NCI-H2029 (cell line): ENCODE measurements around the gene HK3.

Source experiments
- DNase-seq: peaks from one replicate; lab custom pipeline; 2025; lab: John Stamatoyannopoulos, UW

HK3 gene

DNA sequence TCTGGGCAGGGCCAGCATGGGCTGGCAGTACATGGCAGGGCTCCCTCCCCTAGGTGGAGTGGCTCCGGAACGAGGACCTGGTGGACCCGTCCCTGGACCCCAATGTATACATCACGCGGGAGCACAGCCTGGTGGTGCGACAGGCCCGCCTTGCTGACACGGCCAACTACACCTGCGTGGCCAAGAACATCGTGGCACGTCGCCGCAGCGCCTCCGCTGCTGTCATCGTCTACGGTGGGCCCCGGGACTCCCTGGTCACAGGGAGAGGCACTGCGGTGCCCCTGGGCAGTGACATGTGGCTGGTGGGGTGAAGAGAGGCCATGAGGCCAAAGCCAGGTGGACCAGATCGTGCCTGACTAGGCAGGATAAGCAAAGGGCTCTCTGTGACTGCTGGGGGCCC, 30.4 kb downstream of the HK3 start:
- no peak for DNase-seq

DNA sequence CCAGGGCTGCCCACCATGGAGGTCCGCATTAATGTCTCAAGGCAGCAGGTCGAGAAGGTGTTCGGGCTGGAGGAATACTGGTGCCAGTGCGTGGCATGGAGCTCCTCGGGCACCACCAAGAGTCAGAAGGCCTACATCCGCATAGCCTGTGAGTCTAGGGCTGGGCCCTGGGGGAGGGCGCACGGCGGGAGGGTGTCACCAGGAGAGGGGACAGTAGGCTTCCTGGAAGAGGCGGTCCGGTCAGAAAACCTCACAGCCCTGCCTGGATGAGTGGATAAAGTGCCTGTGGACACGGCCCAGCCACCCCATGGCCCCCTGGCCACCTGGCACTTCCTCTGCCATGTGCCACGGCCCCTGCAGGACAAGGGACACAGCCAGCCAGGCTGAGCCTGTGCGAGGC, 31.0 kb downstream of the HK3 start:
- no peak for DNase-seq

DNA sequence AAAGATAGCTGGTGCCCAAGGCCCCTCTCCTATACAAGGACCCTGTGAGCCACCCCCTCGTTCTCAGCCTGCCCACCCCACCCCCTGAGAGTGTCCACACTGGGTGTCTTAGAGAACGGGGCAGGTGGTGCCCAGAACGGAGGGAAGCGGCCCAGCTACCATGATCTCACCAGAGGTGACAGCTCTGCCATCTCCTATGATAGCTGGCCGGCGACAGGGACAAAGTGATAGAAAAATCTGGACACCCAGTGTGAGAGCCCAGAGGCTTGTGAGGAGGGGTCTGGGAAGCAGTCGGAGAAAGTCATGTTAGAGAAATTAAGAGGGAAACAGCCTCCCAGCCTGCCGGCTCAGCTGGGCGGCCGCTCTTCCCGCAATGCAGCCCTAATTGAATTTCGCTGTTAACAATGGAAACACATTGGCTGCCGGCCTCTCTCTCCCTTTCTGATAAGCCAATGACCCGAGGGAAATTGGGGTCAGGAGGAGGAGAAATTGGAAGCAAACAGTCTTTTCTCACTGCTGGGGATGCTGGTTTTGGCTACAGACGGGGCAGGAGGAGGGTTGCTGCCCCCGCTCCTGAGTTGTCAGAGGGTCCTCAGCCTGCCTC, 32.3 kb downstream of the HK3 start:
- DNase-seq = no peak

DNA sequence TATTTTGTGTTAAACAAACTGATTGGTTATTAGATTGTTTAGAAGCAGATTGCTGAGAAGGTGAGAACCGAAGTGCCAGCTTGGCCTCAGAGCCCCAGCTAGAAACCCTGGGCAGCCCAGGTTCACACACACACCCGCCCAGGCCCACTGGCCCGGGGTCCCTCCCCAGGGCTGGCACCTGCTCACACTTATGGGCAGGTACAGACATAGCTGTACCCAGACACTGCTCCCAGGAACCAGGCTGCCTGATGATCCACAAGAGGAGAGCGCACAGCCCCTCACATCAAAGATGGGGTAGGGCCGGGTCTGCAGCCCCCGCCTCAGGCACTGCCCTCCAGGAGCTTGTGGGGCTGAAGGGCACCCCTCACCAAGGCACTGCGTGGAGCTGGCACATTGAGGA, 33.2 kb downstream of the HK3 start:
- DNase-seq = no peak

DNA sequence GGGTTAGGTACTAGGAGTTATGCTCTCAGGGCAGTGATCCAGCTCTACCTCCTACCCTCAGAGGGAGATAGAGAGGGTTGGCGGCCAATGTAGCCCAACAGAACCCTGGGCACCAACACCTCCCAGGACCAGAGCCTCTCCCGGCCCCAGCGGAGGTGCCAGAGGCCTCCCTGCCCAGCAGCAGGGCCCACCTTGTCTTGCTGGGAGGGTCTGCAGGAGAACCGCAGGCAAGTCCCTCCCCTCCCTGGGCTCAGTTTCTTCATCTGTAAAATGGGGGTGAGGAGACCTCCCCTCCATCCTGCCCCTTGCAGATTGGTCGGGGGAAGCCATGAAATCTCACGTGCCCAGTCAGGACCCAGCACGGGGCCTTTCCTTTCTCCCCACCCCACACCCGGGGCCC, 34.4 kb downstream of the HK3 start:
- no peak for DNase-seq

DNA sequence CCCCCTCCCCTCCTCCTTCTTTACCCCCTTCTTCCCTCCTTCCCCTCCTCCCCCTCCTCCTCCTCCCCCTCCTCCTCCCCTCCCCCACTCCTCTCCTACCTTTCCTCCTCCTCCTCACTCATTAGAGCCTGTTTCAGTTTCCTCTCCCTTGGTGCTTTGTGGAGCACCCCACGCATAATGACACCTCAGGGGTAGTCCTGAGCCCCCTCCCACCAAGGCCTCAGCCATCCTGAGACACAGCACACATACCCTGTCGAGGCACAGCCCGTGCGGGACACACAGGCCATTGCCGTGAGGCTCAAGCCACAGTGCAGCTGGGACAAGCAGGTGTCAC, 35.4 kb downstream of the HK3 start:
- DNase-seq = no peak

DNA sequence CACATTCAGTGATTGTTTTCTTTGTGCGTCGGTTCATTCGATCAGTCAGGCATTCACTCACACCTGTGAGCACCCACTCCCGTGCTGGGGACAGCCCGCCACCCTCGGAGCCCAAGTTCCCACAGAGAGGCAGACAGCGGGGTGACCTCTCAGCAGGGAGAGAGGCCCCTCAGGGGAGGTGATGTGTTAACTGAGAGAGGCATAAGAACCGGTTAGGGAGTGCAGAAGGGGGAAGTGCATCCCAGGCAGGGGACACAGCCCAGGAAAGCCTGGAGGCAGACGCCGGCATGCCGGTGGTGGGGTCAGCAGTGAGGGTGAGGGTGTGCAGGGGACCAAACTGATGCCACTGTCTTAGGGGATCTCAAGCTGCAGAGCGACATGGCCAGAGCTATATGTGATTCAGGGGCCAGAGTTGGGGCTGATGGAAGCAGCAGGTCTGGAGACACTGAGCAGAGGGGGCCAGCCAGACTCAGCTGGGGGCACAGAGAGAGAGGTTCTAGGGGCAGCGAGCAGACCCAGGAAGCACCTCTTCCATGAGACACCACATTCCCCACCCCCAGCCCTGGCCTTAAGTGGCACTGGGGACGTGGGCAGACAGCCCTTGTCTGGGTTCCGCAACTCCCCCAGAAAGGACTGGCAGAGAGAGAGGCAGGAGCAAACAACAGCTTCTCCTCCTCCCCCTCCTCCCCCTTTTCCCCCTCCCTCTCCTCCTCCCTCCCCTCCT, 35.9 kb downstream of the HK3 start:
- DNase-seq = no peak

DNA sequence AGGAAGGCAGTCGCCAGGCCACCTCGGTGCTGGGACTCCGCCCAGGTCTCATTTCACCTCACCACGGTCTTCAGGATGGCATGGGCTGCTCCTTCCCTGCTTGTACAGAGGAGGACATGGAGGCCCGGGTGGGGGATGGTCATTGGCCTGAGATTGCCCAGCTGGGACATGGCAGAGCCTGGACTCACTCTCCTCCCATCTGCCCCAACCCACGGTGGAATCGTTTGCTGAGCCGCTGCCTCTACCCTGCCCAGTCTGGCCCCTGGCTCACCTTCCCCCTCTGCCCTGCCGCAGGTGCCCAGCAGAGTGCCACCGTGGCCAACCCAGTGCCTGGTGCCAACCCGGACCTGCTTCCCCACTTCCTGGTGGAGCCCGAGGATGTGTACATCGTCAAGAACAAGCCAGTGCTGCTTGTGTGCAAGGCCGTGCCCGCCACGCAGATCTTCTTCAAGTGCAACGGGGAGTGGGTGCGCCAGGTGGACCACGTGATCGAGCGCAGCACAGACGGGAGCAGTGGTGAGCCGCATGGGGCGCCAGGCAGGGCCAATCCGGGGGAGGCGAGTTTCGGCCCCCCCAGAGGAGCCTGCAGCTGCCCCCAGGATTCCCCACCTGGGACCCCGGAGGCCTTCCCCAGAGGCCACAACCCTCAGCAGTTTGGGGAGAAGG, 36.7 kb downstream of the HK3 start:
- no peak for DNase-seq

DNA sequence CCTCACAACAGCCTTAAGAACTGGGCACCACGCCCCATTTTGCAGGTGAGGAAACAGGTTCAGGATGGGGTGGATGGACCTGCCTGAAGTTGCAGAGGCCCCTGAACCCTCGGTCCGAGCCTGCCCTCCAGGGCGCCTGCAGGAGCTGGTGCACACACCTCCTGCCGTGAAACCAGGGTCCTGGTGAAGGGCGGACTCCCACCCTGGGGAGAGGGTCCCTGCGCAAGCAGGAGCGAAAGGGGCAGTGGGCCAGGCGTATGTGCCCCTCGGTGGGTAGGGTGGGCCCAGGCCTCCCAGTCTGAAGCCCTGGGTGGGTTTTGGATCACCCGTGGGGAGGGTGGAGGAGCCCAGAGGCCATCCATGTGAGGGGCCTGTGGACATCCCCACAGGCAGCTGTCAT, 37.9 kb downstream of the HK3 start:
- no peak for DNase-seq

DNA sequence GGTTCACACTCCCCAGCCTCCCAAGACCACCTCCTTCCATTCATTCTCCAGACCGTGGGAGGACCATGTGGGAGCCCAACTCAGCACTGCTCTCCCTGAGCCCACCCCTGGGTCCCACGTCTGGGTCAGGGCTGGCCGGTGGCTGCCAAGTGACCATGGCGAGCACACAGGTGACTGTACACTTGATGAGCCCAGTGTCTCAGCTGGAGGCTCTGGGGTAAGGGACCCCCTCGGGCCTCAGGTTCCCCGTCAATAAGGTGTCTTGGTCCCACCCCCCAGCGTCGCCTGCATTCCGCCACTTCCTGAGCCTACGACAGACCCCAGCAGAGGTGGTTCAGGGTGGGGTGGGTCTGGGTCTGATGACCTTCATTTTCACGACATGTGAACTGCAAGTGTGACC, 38.8 kb downstream of the HK3 start:
- no peak for DNase-seq

DNA sequence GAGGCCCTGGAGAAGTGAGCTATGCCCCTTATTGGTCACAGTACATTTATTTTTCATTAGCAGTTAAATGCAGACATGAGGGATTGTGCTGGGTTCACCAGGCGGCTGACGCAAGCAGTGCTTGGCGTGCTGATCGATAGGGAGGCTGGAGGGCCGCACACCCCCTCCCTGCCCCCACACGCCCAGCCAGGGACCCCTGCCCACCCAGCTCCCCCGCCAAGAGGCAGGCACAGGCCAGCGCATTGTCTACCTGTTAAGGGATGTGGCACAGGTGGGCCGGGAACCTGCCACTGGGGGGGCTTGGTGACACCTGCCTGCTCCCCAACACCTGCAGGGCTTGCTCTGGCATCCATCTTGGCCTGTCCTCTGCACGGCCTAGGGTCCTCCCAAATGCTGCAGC, 39.2 kb downstream of the HK3 start:
- DNase-seq = no peak

DNA sequence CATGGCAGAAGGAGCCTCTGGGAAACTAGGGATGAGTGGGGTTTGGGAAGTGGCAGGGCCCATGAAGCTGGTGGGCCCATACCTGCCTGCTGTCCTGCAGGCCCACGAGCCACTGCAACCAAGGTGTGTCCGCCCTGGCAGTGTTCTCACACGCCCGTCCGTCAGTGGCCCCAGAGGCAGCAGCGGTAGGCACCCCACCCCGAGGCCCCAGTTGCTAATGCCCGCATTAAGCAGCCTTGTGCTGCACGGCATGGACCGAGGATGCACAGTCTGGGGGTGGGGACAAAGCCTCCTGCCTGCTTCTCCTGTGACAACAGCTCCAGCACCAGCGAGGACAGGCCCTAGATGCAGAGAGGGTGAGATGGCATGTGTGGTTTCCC, 41.3 kb downstream of the HK3 start:
- no peak for DNase-seq

DNA sequence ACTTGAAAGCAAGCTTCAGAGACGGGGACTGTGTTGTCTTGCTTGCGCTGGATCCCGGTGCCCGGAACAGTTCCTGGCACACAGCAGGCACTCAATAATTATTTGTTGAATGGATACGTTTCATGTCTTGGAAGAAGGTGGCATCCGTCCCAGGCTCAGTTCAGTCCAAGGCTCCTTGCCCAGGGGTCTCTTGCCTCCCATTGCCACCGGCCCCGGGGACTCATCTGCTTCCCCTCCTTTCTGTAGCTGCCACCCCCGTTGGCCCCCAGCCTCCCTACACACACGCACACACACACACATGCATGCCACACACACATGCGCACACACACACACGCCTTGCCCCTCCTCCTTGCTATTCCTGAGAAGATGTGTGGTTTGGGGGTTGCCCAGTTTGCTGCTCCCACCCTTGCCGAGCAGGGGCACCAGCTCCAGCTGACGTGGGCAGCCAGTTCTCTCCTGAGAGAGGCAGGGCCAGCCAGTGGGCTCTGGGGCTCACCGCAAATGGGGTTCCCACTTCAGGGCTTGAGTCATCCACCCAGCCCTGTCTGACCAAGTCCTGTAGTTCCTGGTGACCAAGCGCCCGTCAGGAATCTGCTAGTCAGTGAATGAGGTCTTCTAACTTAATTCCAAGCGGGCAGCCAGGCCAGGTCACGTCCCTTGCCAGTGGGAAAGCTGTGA, 41.8 kb downstream of the HK3 start:
- no peak for DNase-seq

DNA sequence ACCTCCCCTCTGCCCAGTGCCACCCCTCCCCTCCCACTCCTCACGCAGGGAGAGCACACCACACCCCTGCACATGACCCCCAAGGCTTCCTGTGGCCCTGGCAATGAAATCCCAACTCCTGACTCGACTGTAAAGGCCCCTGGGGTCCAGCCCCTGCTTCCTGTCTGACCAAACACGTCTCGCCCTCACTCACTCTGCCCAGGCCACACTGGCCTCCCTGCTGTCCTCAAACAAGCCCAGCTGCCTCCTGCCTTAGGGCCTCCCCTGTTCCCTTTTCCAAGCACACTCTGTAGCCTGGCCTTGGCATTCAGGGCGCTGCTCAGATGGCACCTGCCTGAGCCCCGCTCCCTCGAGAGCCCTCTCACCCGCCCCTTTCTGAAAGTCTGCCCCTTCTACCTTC, 42.4 kb downstream of the HK3 start:
- DNase-seq = no peak

DNA sequence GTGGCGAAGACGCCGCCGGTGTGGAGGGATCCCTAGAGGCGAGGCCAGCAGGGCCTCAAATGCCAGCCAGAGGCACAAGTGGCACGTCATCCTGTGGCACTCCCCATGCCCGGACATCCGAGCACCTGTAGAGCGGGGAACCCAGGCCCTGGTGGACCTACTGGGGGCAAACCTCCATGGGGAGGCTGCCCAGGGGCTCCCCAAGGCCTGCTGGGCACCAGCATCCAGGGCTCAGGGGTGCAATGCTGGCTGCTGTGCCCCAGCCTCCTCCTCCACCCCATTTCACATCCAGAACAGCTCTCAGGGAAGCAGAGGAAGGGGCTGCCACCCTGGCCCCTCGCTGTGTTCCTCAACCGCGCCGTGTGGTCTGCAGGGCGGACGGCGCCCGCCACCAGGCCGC, 43.5 kb downstream of the HK3 start:
- DNase-seq = no peak

DNA sequence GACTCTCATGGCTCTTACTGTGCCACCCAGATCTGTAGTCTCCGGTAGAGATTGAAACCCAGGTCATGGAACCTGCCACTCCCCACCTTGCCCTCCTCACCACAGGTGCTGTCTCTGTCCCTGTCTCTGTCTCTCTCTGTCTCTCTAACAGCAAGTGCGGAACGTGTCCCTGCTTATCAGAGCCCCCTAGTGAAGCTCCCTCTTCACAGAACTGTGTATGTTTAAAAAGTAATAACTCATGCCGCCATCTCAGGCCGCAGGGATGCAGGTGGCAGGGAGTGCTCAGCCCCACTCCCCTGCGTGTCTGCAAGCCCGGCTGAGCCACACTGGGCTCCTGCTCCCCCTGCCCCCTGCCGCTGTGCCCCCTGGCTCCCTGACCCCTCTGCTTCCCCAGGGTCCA, 45.0 kb downstream of the HK3 start:
- DNase-seq = no peak

DNA sequence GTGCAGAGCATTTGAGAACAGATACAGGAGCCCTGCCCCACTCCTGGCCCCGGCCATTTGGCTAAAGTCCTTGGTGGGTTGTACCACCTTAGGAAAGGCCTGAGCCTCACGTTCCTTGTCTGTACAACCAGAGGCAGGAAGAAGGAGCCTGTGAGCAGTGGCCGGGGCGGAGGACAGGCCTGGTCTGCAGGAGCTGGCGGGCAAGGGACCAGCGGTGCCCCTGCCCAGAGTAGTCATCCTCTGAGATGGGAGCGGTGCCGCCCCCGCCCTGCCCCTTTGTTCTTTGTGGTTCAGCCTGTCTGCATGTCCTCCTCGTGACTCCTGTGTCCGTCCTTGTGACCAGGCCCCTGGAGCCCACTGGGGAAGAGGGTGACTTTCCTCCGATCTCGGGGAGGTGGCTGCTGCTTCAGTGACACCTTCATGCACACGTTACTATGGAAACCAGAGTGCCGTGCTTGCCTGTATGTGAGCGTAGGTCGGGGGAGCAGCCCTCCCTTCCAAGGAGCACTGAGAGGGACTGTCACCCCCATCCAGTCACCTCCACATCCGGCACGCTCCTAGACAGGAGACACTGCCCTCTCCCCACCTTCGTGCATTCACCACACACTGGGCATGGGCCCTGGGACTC, 45.9 kb downstream of the HK3 start:
- no peak for DNase-seq

DNA sequence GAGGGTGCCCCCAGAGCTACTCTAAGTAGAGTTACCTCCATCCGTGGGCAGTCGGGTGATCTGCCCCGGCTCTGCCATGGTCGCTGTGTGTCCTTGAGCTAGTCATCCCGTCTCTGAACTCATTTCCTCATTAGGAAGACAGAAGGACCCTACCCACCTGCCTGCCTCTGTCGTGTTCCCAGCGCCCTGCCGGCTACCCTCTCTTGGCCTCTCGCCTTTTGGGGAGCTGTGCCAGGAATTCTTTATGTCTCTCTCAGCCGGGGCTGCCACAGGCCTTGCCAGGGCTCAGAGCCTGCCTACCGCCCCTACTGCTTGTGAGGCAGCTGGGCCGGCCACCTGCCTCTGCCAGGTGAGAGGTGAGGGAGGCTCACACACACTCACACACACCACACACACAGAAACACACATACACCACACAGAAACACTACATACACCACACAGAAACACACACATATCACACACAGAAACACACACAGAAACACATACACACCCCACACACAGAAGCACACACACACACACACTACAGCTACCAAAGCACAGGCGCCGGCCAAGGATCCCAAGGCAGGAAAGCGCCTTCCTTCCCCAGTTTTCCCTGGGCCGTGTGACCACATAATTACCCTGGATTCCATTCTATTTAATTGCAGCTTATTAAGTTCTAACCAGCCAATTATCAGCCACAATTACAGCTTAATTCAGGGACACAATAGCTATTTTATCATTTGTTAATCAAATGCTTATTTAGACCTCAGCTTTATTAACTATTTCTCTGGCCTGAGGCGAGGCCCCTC, 47.1 kb downstream of the HK3 start:
- peak; percentile 89 for DNase-seq

DNA sequence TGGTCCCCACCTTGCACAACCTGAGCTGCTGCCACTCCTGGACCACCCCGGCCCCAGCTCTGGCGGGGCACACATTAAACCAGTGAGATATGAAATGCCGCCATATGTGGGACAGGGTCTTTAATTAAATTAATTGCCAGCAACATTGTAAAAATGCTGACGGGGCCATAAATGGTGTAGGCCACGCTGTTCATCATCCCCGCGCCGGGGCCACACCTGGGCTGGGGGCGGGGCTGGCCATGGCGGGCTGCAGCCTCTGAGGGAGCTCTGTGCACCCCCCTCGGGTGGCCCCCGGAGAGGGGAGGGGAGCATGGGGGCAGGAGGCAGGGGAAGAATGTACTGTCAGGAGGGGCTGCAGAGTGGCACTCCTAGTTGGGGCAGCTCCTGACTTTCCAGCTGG, 47.8 kb downstream of the HK3 start:
- no peak for DNase-seq

DNA sequence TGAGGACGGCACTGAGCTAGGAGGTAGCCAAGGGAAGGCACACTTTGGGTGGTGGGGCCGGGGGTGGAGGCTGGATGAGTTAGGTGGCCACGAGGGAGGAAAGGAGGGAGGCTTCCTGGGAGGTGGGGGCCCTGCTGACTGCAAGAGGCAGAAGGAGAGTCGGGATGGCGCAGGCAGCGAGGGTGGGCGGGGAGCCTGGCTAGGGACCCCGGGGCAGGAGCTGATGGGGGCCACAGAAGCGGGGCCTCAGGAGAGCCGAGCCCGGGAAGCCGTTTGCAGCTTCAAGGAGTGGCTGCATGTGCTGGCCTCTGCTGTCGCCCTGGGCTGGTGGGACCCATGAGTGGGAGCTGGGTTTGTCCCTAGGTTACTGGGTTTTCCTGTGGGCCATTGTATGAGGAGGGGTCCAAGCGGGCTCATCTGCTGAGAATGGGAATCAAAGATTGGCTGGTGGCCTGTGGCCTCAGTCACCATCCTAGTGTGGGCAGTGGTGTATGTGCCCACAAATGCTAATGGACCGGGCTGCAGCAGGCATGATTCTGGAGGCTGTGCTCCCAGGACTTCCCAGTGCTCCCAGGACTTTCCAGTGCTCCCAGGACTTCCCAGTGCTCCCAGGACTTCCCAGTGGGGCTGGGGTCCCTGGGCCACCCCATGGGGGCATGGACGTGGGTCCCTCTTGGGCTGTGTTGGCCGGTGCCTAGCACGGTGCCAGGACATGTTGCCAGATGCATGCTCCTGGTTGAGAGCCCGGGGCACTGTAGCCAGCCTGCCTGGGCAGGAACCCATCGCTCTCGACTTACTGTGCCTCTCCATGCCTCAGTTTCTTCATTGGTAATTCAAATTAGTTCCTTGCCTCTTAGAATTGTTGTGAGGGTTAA, 48.5 kb downstream of the HK3 start:
- no peak for DNase-seq

DNA sequence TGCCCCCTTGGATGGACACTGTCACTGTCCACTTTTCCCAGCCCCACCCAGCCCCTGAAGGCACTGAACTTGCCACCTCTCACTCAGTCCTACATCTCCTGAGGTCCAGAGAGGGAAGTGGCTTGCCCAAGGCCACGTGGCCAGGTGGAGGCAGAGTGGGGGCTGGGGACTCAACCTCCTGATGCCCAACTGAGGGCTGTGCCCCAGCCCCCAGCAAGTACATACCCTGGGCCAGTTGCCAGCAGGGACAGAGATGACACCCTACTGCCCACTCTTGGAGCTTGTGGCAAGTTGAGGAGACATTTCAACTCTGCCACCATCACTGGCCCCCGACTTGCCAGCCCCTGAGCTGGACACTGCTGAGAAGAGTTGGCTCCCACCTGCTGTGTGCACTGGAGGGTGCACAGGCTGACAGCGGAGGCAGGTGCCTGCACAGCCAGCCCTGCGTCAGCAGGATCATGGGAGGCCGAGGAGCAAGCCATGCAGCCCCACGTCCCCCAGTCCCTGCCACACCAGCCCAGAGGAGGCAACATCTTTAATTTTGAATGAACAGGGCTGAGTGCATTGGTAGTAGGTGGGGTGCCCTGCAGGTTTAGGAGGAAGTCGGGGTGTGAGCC, 49.4 kb downstream of the HK3 start:
- no peak for DNase-seq
